ENCODE measurements around the gene PPP5C.
"Not testable (repeated sequence)": the region's sequence is repeated elsewhere in the genome, so short reads cannot be mapped to it uniquely, and the experiment has no call there.

PPP5C gene

DNA sequence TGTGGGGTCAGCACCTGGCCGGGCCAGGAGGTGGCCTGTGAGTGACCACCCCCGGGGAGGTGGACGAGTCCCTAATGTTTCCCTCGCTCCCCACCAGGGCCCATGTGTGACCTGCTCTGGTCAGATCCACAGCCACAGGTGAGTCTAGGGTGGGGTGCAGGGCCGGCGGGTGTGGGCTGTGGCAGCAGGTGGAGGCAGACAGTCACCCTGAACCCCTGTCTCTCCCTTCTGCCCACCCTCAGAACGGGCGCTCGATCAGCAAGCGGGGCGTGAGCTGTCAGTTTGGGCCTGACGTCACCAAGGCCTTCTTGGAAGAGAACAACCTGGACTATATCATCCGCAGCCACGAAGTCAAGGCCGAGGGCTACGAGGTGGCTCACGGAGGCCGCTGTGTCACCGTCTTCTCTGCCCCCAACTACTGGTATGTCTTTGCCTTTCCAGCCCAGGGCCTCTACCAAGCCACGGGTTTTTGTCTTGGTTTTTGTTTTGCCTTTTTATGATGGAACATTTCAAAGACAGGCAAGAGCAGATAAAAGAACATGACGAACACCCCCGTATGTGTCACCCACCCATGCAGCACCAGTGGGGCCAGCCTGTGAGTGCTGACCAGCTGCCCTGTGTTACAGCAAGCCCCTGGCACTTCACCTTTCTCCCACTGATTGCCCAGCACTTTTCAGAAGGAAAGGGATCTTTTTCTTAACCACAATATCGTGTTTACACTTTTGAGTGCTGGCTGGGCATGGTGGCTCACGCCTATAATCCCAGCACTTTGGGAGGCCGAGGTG lies 41.6 kb downstream of the PPP5C start:
- no peak for DNase-seq

DNA sequence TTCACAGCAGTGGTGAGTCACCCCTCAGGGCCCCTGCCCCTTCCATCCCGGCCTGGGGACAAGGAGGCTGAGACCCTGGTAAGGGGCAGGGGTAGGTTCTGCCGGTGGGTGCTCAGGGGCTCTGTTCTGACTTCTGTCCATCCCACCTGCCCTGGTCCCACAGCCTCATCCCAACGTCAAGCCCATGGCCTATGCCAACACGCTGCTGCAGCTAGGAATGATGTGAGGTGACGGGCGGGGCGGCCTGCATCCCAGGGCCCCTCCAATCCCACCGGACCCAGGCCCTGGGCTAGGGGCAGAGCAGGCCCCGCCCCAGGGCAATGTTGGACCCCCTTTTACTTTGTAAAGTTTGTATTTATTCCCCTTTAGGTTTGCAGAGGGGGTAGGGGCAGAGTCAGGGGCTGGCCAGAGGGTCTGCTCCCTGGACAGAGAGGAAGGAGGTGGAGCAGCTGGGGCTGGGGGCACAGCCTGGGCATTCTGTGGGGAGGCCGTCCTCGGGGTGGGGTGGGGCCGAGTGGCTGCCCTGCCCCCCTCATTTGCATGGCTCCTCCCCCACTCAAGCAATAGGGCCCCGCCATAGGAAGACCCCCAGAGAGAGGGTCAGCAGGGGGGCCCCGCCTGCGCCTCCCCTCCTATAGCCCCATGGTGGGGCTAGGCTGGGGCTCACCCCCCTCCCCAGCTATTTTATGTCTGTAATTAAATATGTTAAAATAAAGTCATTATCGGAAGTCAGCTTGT lies 43.4 kb downstream of the PPP5C start:
- DNase-seq, result no peak

DNA sequence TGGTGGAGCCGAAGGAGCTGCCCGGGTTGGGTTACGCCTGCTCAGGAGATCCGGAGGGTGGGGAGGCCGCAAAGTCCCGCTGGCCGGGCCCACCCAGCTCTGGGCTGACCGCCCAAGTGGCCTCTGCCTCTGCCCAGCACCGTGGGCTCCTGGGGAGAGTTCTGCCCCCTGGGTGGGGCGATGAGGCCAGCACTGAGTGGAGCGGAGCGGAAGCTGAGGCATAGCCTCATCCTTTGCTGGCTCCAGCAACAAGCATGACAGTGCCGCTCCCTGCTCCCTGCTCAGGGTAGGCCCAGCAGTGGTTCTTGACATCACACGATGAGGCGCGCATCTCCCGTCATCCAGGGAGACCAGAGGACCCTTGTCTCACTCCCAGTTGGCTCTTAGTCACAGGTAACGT lies 44.0 kb downstream of the PPP5C start:
- DNase-seq, result no peak

DNA sequence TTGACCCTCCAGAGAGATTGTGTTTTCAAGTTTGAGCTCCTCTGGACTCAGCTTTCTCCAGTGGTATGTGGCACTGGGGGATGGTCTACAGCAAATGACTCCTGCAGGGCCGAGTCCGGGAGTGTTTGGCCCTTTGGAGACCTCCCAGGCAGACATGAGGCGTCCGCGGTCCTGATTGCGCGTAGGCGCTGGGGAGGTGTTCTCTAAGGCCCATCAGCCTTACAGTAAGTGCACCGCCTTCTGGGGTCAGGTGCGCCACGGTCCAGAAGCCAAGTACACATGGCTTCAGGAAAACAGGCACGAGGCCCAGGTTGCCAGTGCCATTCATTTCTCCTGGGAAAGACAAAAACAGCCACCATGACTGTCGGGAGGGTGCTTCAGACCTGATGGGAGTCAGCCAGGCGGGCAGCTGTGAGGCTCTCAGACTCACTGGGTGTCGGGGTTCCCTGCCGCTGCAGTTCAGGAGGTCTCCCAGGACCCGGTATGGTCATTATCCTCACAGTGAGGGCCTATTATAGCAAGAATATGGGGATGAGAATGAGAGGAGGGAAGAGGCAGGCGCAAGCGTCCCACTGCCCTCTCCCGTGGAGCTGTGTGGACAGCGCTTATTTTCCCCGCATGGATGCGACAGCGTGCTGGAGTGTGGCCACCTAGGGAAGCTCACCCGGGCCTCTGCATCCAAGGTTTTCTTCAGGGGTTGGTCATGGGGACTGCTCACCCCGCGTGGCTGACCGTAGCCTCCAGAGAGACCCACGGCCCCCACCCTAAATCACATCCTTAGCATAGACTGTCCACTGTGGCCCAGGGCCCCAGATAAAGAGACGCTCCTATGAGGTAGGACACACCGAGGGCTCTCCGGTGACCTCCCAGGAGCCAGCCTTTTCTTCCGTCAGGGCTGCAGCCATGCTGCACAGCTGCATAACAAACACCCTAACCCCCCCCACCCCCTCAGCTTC lies 44.7 kb downstream of the PPP5C start:
- no peak for DNase-seq

DNA sequence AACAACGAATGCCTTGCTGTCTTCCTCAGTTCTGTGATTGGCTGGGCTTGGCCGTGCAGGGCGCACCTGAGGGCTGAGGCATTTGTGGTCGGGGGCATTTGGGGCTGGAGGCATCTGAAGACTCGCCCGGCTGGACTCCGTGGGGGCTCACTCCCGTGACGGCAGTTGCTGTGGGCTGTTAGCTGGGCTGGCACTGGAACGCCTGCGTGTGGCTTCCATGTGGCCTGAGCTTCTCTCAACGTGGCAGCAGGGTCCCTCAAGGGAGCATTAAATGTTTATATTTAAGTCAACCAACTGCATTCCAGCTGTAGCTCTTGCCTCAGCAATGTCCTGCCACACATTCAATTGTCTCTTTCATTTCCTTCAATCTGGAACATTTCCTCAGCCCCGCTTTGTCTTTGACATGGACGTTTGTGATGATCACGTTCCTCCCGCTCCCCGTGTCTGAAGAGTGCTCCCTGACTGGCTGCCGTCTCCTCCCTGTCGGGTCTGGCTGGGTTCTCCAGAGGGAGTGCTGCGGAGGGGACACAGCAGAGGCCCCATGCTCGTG lies 45.4 kb downstream of the PPP5C start:
- DNase-seq, result no peak

DNA sequence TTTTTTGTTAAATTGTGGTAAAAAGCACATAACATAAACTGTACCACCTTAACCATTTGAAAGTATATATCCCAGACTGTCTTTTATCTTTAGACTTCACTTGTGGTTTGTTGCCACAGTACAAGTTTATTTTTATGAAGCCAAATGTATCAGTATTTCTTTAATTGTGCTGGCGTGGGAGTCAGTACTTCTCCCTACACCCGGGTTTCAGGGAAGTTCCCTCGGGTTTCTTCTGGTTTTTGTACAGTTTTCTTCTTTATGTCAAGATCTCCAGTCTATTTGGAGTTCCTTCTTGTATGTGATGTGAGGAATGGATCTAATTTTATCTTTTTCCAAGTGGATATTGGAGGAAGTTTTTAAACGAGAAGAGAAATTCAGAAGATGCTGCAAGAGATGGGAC lies 46.0 kb downstream of the PPP5C start:
- no peak for DNase-seq

DNA sequence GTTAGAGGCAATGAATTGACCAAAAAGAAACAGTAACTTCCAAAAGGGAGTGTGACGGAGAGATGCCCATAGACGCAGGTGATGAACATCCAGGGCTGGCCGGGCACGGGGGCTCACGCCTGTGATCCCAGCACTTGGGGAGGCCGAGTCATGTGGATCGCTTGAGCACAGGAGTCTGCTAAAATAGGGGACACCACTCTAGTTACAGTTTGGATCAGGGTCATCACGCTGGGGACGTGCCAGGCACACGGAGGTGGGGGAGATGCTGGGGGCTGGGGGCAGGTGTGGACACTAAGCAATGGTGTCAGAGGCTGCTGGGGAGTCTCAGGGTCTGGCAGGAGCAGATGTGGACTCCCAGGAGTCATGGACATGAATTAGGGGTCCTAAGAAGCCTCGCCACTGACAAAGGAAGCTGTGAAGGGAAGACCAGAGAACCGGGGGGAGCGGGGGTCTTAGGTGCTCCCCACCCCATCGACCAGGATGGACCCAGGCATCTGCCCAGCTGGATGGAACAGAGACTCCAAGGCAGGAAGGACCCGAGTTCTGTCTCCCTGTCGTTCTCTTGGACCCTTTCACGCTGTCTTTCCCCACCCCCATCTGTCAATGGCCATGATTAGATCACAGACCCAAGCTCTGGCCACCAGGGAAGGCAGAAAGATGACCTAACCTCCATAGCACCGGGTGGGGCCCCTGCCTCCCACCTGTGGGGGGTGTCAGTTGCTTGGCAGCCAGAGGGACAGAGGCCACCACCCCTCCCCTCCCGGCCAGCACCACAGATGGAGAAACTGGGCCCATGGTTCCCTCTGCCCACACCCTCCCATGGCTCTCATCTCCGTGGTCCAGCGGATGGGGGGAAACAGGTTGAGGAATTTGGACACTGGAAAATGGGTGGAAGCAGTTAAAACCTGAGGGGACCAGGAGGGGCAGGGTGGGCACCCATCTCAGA lies 46.8 kb downstream of the PPP5C start:
- DNase-seq, result no peak

DNA sequence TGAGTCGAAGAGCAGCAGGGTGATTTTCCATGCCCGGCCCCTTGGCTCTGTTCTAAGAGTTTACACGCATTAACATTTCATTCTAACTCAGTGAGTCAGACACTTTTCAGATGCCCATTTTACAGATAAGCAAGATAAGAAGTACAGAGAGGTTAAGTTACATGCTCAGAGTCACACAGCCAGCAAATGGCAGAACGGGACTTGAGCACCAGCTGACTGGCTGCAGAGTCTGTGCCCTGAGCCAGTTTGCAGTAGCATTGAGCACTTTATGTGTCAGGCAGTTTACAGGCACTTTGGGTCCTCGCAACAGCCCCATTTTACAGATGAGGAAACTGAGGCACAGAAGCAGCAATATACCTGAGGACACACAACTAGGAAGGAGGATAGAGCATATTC lies 47.5 kb downstream of the PPP5C start:
- no peak for DNase-seq

DNA sequence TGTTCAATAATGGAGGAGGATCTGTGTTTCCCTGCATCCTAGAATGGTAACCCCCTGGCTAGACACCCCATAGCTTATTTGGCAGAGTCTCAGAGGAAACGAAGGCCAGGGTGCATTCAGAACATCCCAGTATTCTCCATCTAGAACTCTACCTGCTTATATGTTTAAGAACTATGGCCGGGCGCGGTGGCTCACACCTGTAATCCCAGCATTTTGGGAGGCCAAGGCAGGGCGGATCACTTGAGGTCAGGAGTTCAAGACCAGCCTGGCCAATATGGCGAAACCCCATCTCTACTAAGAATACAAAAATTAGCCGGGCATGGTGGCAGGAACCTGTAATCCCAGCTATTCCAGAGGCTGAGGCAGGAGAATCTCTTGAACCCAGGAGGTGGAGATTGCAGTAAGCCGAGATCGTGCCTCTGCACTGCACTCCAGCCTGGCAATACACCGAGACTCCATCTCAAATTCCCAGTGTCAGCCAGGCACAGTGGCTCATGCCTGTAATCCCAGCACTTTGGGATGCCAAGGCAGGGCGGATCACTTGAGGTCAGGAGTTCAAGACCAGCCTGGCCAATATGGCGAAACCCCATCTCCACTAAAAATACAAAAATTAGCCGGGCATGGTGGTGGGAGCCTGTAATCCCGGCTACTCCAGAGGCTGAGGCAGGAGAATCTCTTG lies 51.1 kb downstream of the PPP5C start:
- not testable (repeated sequence) for DNase-seq

DNA sequence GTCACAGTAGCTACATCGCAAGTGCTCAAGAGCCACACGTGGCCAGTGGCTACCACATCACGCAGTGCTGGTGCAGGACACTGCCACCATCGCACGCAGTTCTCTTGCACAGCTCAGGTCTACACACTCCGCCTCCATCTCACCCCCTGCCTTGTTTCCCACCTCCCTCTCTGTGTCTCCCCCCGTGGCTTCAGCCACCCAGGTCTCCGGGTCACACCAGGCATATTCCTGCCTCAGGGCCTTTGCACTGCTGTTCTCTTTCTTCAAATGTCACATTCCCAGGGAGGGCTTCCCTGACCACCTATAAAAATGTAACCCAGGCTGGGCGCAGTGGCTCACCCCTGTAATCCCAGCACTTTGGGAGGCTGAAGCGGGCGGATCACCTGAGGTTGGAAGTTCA lies 55.8 kb downstream of the PPP5C start:
- no peak for DNase-seq

DNA sequence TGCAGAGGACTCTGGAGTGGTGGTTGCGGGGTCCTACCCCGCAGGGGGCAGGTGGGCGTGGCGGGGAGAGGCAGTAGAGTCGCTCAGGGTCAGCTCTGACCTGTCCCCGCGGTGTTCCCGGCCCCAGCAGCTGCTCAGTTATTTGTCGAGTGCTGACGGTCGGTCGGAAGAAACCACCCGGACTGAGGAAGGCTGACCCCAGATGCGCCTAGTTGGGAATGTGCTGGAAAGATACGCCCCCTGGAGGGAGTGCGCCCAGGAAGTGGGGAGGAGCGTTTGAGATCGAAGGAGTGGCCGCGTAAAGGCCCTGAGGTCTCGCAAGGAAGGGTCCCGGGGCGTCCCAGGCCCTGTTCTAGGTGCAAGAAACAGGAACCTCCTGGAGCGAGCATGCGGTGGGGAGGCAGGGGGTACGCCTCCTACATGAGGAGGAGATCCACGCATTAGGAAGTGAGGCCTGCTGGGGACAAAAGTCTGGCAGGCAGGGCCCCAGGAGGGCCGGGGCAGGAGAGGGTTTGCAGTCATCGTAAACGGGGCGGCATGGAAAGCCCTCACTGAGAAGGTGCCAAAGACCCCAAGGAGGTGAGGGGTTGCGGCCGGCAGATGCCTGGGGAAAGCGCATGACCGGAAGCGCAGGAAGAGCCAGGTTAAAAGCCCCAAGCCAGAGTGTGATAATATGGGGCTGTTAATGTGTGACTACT lies 57.3 kb downstream of the PPP5C start:
- peak; percentile 6 for DNase-seq

DNA sequence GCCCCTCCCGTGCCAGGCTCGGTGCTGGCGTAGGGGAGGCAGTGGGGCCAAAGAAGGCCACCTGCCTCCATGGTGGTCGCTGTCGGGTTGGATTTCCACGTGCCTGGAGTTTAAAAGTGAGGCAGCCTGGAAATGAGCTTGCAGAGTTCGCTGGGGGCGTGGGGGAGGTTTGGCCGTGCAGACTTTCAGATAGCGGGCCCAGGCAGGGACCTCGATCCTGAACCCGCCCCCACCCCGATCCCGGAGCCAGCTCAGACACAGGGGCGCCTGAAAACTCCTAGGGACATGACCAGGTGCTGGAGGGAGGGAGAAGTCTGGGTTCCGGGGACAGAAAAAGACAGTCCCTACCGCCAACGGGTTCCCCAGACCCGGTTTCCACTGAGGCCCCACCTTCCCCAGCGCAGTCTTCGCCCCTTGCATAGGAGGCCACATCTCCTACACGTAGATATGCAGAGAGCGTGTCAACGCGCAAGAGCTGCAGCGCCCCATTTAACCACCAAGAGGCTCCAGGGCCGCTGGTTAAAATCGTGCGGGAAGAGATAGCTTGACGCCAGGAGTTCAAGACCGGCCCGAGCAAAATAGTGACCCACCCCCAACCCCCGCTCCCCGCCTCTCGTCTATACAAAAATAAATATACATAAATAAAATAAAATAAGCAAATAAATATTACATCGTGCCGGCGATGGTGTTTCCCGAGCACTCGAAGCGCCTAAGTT lies 58.0 kb downstream of the PPP5C start:
- DNase-seq, result peak; percentile 39

DNA sequence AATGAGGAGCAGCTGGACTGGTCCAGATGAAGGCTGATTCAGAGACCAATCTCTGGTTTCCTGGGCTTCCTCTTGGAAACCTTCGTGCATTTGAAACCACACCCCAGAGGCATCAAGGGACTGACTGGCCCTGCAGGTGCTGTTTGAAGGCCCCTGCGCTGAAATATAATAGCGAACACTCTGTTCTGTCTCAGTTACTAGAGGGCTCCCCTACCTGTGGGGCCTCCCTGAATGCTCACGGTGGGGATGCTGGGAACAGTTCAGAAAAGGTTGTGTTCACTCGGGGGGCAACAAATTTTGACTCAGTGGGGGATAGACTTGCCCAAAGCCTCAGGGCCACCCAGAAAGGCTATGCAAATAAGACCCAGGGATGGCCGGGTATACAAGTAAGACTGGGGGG lies 60.1 kb downstream of the PPP5C start:
- DNase-seq, result no peak

DNA sequence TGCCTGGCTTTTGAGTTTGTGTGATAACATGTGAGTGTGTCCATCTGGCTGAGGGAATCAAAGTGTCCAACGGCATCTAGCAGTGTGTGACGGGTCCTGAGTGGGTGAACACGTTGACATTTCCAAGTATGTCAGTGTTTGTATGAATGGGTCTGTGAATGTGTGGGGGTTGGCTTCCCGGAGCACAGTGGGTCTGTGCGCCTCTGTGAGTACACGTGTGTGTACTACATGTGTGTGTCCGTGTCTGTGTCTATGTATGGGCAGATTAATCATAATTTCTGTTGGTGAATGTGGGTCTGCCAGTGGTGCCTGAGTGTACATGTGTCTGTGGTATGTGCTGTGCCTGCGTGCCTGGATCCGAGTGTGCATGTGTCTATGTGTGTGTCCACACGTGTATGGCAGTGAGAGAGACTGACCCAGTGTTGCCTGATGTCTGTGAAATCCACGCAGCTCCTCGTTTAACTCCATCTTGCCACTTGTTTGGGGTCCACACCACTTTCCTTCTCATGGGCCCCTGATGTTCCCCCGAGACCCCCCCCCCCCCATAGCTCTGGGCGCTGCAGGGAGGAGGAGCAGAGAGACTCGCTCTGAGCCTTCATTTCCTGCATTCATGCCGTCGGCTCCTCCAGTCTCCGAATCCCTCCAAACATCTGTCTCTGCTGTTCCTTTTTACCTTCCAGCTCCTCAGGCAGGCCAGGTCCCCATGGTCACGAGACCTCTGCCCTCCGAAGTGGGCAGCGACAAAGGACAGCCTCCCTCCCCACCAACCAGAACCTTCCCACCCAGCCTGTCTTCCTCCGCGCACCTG lies 61.2 kb downstream of the PPP5C start:
- no peak for DNase-seq

DNA sequence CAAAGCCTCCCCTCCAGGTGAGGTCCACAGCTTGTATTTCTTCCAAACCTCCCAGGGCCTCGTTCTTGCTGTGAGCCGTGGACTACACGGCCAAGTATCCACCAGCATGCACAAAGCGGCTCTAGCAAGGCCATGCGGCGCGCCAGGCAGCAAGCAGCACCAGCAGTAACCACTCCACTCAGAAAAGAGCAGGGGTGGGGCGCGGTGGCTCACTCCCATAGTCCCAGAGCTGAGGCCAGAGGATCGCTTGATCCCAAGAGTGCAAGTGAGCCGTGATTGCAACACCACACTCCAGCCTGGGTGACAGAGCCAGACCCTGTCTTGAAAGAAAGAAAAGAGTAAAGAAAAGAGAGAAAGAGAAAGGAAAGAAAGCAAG lies 61.8 kb downstream of the PPP5C start:
- DNase-seq, result no peak

DNA sequence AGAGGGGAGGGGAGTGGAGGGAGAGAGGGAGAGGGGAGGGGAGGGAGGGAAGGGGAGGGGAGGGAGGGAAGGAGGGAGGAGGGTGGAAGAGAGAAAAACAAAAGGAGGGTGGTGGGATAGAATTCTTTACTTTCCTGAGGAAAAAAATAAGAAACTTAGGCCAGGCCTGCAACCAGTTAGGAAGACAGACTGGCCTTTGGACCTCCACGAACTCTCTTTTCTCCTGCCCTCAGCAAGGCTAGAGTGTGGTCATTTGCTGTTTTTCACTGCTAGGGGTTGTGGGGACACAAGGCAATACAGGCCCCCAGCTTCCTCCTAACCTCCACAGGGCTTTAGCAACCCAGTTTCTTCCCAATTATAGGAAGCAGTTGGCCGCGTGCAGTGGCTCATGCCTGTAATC lies 62.3 kb downstream of the PPP5C start:
- no peak for DNase-seq

DNA sequence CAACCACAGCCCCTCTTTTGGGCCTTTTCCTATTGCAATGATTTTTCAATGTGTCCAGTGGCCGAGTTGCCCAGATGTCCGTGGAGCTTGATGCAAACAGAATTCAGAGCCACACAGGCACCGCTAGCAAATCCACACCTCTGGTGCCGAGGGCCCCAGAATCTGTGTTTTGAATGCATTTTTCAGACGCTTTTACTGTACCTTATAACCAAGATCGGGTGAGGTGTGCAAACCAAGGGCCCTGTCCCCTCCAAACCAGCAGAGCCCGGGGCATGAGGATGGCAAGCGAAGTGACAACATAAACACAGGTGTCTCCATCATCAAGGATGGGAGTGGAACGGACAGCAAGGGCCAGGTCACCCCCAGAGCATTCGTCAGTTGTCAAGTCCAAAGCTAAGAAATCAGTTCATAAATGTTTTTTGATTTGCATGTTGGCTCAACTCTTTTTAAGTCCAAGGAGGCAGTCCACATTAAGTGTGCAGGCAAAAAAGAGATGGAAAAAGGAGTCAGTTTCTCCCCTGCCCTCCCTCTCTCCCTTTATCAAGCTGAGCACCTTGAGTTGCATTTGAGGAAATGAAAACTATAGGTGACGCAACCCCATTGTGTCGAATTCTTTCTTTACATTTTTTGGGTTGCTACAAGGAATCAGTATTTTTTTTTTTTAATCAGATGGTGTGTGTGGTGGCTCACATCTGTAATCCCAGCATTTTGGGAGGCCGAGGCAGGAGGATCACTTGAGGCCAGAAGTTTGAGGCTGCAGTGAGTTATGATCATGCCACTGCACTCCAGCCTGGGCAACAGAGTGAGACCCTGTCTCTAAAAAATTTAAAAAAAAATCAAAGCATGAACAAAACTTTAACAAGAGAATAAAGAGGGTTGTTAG lies 63.6 kb downstream of the PPP5C start:
- no peak for DNase-seq
